NCI-H774 (cell line): ENCODE data around the gene PLD4.
"Not testable (repeated sequence)": the region's sequence is repeated elsewhere in the genome, so short reads cannot be mapped to it uniquely, and the experiment has no call there.

ENCODE experiments used
- DNase-seq: peaks from one replicate; lab custom pipeline; 2025; lab: John Stamatoyannopoulos, UW

Gene PLD4

DNA sequence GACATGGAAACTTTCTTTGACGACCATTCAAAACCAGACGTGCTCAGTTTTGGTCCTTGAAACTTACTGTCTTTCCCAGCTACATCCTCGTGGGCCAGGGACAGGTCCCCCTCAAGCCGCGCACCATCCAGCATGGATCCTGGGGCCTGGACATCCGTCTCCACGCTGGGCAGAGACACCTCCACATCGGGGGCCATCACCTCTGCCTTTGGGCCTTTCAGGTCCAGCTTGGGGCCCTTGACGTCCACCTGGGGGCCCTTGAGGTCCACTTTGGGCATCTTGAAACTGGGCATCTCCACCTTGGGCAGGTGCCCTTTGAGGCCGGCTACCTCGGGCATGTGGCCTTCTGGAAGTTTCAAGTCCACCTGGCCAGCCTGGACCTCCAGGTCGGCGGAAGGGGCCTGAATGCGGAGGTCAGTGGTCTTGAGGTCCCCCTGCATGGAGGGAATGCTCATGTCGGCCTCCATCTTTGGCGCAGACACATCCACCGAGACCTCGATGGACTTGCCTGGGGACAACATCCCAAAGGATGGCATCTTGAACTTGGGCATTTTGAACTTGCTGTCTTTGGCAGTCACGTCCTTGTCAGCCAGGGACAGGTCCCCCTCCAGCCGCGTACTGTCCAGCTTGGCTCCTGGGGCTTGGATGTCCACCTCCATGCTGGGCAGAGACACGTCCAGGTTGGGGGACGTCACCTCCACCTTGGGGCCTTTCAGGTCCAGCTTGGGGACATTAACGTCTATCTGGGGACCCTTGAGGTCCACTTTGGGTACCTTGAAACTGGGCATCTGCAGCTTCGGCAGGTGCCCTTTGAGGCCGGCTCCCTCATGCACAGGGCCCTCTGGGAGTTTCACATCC lies 17.1 kb downstream of the PLD4 start:
- no peak for DNase-seq

DNA sequence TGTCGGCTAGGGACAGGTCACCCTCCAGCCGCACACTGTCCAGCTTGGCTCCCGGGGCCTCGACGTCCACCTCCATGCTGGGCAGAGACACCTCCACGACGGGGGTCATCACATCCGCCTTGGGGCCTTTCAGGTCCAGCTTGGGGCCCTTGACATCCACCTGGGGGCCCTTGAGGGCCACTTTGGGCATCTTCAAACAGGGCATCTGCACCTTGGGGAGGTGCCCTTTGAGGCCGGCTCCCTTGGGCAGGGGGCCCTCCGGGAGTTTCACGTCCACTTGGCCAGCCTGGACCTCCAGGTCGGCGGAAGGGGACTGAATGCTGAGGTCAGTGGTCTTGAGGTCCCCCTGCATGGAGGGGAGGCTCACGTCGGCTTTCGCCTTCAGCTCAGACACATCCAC lies 17.9 kb downstream of the PLD4 start:
- DNase-seq: no peak

DNA sequence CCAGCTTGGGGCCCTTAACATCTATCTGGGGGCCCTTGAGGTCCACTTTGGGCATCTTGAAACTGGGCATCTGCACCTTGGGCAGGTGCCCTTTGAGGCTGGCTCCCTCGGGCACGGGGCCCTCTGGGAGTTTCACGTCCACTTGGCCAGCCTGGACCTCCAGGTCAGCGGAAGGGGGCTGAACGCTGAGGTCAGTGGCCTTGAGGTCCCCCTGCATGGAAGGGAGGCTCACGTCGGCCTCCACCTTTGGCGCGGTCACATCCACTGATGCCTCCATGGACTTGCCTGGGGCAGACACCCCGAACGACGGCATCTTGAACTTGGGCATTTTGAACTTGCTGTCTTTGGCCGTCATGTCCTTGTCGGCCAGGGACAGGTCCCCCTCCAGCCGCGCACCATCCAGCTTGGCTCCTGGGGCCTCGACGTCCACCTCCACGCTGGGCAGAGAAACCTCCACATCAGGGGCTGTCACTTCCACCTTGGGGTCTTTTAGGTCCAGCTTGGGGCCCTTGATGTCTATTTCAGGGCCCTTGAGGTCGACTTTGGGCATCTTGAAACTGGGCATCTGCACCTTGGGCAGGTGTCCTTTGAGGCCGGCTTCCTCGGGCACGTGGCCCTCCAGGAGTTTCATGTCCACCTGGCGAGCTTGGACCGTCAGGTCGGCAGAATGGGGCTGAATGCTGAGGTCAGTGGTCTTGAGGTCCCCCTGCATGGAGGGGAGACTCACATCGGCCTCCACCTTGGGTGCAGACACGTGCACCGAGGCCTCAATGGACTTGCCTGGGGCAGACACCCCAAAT lies 18.7 kb downstream of the PLD4 start:
- DNase-seq: not testable (repeated sequence)

- not testable (repeated sequence) for DNase-seq
Measured at GRCh38 chr14:104944016-104944308, 19.3 kb downstream of the PLD4 start.

GRCh38 chr14:104944436-104945205 lies 19.9 kb downstream of the PLD4 start:
- not testable (repeated sequence) for DNase-seq

DNA sequence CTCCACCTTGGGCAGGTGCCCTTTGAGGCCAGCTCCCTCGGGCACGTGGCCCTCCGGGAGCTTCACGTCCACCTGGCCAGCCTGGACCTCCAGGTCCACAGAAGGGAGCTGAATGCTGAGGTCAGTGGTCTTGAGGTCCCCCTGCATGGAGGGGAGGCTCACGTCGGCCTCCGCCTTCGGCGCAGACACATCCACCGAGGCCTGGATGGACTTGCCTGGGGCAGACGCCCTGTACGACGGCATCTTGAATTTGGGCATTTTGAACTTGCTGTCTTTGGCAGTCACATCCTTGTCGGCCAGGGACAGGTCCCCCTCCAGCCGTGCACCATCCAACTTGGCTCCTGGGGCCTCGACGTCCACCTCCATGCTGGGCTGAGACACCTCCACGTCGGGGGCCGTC lies 20.6 kb downstream of the PLD4 start:
- DNase-seq: not testable (repeated sequence)

DNA sequence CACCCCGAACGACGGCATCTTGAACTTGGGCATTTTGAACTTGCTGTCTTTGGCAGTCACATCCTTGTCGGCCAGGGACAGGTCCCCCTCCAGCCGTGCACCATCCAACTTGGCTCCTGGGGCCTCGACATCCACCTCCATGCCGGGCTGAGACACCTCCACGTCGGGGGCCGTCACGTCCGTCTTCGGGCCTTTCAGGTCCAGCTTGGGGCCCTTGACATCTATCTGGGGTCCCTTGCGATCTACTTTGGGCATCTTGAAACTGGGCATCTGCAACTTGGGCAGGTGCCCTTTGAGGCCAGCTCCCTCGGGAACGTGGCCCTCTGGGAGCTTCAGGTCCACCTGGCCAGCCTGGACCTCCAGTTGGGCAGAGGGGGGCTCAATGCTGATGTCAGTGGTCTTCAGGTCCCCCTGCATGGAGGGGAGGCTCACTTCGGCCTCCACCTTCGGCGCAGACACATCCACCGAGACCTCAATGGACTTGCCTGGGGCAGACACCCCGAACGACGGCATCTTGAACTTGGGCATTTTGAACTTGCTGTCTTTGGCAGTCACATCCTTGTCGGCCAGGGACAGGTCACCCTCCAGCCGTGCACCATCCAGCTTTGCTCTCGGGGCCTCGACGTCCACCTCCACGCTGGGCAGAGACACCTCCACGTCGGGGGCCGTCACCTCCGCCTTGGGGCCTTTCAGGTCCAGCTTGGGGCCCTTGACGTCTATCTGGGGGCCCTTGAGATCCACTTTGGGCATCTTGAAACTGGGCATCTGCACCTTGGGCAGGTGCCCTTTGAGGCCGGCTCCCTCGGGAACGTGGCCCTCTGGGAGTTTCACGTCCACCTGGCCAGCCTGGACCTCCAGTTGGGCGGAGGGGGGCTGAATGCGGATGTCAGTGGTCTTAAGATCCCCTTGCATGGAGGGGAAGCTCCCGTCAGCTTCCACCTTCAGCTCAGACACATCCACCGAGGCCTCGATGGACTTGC lies 21.6 kb downstream of the PLD4 start:
- DNase-seq: not testable (repeated sequence)

DNA sequence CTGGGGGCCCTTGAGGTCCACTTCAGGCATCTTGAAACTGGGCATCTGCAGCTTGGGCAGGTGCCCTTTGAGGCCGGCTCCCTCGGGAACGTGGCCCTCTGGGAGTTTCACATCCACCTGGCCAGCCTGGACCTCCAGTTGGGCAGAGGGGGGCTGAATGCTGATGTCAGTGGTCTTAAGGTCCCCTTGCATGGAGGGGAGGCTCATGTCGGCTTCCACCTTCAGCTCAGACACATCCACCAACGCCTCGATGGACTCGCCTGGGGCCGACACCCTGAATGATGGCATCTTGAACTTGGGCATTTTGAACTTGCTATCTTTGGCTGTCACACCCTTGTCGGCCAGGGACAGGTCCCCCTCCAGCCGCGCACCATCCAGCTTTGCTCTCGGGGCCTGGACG lies 22.5 kb downstream of the PLD4 start:
- not testable (repeated sequence) for DNase-seq

DNA sequence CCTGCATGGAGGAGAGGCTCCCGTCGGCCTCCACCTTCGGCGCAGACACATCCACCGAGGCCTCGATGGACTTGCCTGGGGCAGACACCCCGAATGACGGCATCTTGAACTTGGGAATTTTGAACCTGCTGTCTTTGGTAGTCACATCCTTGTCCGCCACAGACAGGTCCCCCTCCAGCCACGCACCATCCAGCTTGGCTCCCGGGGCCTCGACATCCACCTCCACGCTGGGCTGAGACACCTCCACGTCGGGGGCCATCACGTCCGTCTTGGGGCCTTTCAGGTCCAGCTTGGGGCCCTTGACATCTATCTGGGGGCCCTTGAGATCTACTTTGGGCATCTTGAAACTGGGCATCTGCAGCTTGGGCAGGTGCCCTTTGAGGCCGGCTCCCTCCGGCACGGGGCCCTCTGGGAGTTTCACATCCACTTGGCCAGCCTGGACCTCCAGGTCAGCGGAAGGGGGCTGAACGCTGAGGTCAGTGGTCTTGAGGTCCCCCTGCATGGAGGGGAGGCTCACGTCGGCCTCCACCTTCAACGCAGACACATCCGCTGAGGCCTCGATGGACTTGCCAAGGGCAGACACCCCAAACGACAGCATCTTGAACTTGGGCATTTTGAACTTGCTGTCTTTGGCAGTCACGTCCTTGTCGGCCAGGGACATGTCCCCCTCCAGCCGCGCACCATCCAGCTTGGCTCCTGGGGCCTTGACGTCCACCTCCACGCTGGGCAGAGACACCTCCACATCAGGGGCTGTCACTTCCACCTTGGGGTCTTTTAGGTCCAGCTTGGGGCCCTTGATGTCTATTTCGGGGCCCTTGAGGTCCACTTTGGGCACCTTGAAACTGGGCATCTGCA lies 23.4 kb downstream of the PLD4 start:
- DNase-seq: not testable (repeated sequence)

- no peak for DNase-seq
Measured at GRCh38 chr14:104948736-104949031, 24.0 kb downstream of the PLD4 start.

- not testable (repeated sequence) for DNase-seq
Measured at GRCh38 chr14:104949406-104949955, 24.8 kb downstream of the PLD4 start.

DNA sequence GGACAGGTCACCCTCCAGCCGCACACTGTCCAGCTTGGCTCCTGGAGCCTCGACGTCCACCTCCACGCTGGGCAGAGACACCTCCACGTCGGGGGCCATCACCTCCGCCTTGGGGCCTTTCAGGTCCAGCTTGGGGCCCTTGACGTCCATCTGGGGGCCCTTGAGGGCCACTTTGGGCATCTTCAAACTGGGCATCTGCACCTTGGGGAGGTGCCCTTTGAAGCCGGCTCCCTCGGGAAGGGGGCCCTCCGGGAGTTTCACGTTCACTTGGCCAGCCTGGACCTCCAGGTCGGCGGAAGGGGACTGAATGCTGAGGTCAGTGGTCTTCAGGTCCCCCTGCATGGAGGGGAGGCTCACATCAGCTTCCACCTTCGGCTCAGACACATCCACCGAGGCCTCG lies 25.3 kb downstream of the PLD4 start:
- no peak for DNase-seq

DNA sequence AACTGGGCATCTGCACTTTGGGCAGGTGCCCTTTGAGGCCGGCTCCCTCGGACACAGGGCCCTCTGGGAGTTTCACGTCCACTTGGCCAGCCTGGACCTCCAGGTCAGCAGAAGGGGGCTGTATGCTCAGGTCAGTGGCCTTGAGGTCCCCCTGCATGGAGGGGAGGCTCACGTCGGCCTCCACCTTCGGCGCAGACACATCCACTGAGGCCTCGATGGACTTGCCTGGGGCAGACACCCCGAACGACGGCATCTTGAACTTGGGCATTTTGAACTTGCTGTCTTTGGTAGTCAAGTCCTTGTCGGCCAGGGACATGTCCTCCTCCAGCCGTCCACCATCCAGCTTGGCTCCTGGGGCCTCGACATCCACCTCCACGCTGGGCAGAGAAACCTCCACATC lies 26.0 kb downstream of the PLD4 start:
- not testable (repeated sequence) for DNase-seq

- DNase-seq: not testable (repeated sequence)
Measured at GRCh38 chr14:104951863-104952657, 27.4 kb downstream of the PLD4 start.

DNA sequence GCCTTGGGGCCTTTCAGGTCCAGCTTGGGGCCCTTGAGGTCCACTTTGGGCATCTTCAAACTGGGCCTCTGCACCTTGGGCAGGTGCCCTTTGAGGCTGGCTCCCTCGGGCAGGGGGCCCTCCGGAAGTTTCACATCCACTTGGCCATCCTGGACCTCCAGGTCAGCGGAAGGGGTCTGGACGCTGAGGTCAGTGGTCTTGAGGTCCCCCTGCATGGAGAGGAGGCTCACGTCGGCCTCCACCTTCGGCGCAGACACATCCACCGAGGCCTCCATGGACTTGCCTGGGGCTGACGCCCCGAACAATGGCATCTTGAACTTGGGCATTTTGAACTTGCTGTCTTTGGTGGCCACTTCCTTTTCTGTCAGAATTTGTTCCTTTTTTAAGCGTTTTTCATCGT lies 28.4 kb downstream of the PLD4 start:
- no peak for DNase-seq

- no peak for DNase-seq
Measured at GRCh38 chr14:104953896-104954656, 29.4 kb downstream of the PLD4 start.

GRCh38 chr14:104954746-104955395 lies 30.2 kb downstream of the PLD4 start:
- DNase-seq: no peak

- no peak for DNase-seq
Measured at GRCh38 chr14:104955396-104955770, 30.7 kb downstream of the PLD4 start.
